SIG-M5 treated with dmso at 0.1 percent for 504 hours (cell line): ENCODE results near the gene TRIM3.
"Not testable (repeated sequence)": the region's sequence is repeated elsewhere in the genome, so short reads cannot be mapped to it uniquely, and the experiment has no call there.

Experiments
- DNase-seq: peaks from one replicate; lab custom pipeline; 2025; ENCODE audit not compliant: unreplicated experiment; lab: John Stamatoyannopoulos, UW

Gene TRIM3

DNA sequence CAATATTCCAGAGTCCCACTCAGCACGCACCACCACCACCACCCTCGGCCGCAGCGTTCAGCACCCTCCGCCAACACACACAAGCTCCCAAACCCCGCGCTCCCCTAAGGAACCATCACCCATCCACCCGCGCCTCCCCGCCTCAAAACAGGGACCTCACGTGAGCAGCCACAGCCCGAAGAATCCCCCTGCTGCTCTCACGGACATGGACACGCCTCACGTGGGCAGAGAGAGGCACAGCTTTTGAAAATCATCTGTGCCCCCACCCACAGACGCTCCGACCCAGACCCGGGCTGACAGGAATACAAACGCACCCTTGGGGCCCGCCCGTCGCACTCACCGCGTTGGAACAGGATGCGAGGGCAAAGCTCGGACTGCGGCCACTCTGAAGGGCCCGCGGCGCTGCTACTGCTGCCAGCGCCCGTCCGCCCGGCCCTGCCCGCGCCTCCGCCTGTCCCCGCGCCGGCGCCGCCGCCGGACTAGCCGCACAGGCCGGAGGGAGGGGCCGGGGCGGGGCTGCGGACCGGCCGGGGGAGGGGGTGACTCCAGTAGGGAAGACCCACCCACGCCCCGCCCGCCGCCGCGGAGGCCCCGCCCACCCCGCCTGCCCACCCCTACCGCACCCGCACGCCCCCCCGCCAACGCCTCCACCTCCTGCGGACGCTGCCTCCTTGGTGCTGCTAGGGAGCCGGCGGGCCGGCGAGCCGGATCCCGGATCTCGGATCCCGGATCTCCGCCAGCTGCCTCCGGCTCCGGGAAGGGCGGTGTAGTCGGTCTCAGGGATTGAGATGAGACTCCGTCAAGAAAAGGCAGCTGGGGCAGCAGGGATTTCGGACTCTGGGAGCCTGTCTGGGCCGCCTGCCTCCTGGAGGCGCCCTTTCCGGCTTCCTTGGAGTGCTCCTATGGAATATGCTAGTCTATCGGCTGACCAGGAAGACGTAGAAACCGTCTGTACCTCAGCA lies at the start of gene TRIM3:
Gene TRIM3, minus strand, starts transcription at position 491 of the 962 bp plus-strand sequence. CDS start 8,246 bp downstream, outside the sequence.
- DNase-seq, result peak; percentile 51

DNA sequence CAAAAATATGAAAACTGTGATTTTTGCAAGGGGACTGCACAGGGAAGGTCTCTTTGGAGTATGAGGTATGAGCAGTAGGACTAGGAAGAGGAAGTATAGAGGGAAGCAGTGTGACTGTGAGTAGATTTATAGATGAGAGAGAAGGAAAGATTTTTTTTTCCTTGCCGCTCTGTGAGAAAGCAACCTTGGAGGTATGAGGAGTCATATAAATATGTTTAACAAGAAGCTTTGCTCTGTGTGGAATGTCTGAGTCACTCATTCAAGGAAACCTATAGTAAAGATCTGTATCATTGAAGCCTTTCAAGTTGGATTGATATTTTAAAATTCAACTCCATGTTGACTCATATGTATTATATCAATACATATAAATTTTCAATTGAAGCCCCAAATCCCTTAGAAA lies 49.5 kb upstream of the TRIM3 start:
- DNase-seq, result no peak

DNA sequence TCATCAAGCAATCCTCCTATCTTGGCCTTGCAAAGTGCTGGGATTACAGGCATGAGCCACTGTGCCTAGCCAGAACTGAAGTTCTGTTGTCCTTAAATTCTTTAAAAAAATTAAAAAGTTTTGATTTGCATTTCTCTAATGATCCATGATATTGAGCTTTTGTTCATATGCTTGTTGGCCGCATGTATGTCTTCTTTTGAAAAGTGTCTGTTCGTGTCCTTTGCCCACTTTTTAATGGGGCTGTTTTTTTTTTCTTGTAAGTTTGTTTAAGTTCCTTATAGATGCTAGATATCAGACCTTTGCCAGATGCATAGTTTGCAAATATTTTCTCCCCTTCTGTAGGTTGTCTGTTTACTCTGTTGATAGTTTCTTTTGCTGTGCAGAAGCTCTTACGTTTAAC lies 48.2 kb upstream of the TRIM3 start:
- not testable (repeated sequence) for DNase-seq

DNA sequence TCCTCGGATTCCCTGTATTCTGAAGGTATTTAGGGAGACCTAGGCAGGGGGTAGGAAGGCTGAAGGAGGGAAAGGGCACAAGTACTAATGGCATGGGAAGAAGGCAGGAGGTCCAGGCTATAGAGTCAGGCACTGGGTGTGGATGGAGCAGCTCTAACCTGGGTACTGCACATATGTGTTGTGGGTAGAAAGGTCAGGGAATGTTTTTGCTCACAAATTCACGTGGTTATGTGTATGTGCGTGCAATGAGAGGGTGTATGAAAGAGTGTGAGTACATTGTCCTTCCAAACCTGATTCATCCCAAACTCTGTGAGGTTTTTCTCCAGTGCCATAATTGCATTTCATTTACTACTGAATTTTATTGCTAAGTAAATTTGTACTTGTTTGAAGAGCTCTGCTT lies 46.5 kb upstream of the TRIM3 start:
- no peak for DNase-seq

DNA sequence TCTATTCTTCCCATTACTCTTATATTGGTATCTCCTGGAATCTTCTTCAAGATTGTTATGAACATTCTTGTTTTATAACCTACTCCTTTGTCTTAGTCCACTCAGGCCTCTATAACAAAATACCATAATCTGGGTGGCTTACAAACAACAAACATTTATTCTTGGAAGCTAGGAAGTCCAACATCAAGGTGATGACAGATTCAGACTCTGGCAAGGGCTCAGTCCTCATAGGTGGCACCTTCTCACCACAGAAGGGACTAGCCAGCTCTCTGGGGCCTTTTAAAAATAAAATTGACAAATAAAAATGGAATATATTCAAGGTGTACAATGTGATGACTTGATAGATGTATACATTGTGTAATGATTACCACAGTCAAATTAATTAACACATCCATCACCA lies 43.1 kb upstream of the TRIM3 start:
- DNase-seq, result no peak

DNA sequence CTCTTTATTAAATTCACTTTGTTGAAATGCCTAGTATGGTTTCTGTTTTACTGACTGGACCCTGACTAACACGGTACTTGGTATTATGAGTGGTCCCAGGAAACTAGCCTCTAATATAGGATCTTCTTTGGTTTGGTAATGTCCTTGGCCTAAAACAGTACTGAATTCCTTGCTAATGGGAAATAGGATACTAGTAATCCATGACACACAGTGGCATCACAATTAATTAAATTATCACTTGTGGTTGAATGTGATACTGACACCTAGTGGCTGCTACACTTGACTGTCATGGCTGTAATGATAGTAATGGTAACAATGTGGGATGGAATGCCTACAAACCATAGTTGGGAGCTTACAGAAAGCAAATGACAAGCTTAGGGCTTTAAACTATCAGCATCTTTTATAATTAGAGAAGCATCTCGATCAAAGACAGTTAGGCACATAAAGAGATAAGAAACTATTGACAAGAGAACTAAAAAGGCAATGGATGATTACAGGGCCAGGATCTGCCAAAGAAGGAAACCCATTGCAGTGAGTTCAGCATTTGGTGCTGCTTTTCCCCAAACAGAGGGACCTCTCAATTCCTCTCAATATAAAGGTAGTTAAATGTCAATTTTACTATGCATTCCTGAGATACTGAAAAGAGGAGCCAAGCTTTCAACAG lies 32.0 kb upstream of the TRIM3 start:
- DNase-seq, result no peak

DNA sequence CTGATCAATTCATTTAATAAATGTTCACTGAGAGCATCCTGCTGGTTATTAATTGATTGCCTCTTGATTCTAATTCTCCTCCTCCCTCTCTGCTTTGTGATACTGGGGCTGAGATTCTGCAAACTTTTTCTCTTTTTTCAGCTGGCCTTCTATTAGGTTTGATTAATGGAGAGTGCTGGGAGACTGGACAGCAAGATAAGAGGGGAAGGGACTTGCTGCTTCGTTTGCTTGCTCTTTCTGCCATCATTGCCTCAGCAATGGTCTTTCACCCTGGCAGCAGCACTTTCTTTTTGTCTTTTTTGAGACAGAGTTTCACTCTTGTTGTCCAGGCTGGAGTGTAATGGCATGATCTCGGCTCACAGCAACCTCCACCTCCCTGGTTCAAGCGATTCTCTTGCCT lies 30.4 kb upstream of the TRIM3 start:
- no peak for DNase-seq

DNA sequence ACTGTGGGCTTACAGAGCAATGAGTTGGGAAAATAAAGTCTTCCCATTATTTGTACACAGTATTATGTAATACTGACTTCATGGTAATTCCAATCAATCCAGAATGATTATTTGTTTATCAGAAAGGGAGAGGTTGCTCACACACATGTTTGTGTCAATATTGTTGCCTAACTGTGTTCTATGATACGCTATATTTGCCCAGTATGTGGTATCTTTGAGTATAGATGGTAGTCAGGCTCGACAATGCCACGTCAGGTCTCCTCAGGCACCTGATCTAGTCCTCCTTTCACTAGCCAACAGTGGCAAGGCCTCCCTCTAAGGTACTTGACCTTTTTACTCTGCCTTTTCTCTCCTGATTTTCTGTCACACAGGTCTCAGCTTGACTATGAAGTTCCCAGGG lies 28.6 kb upstream of the TRIM3 start:
- no peak for DNase-seq

DNA sequence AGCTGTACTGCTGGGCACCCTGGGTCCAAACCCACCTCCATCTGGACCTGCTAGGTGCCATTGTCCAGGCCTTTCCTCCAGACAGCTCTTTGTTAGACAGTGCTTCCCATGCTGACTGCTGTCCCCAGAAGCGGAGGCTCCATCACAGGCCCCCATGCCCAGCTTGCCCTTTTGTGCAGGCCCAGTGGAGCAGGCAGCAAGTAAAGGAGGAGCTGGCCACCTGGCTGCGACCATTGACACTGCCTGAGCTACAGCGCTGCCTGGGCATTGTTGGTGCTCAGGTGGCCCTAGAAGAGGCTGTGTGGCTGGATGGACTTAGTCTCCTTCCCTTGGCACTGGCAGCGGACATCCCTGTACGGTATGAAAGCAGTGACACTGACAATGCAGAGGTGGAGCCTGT lies 24.8 kb upstream of the TRIM3 start:
- no peak for DNase-seq

DNA sequence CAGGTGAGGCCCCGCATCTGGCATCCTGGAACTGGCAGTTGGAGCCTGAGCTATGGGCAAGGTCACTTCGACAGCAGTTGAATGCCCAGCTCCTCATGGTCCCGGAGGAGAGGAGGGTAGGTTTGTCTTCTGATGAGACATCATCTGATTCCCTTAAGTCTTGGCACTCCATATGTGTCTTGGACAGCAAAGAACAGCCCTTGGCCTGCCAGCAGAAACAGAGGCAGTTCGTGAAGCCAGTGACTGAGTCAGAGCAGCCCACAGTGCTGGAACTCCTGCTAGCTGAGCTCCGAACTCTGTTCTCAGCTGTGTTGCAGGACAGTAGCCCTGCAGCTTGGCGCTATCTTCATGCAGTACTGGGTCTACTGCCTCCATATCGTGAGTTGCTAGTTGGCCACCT lies 24.4 kb upstream of the TRIM3 start:
- no peak for DNase-seq

DNA sequence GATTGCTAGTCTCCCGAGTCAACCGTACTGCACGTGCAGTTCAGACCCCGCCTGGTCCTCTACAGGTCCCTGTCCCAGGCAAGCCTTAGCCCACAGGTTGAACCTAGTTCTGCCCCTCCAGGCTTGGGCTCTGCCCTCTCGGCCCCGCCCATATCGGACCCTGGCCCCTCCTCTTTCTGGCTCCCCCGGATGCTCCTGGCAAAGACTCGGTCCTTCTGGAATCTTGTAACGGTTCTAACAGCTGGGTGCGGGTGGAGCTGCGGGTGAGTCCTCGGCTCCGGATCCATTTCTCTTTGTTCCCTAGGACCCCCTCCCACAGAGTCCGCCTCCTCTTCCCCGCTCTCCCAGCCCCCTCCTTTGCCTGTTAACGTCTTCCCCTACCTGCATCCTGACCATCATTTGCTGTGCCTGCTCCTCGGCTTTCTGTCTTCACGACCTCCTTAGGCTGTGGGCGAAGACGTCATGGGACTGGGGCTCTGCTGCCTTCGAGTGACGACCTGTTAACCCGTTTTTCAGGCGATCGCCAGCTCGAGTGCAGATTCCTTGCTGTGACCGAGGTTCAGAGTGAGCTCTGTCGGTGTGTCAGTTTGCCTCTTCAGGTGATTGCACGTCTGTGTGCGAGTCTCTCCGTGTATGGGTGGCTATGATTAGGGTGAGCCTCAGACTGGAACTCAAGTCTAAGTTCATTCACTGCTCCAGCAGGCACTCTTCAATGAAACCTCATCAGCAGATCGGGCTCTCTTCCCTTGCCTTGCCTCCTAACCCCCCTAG lies 23.5 kb upstream of the TRIM3 start, which contains the start of gene DNHD1:
Gene DNHD1, plus strand, starts transcription at position 212 of the 771 bp plus-strand sequence. CDS start 936 bp downstream, outside the sequence.
- DNase-seq, result no peak

DNA sequence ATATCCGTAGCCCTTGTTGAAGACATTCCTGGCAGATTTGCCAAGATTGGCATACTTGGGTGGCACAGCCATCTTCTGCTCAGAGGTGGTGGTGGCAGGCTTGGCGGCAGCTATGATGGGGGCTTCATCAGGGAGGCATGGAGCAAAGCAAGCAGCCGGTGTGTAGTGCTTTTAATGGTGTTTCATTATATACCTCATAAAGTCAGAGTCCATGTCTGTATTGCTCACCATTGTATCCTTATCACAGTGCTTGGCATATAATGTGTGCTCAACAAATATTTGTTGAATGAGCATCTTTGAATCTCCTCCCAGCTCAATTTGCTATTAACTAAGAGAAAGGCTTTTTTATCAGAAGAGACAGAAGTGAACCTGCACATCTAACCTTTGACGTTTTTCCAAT lies 15.6 kb upstream of the TRIM3 start:
- DNase-seq, result no peak

DNA sequence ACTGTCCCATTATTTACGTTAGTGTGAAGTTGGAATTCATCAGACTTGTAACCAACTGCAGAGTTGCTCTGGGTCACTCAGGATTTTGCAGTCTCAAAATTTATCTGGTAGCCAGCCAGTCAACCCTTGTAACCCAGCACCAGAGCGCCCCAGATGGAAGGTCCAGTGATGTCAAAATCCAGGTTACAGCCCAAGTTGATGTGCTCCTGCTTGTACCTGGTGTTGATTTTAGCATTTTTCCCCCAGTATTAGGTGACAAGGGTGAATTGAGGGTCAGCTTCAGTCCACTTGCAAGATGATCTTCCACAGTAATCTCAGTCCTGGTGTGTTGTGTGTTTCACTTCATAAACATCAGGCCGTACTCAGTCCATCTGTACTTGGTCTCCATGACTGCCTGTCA lies 15.1 kb upstream of the TRIM3 start:
- no peak for DNase-seq

DNA sequence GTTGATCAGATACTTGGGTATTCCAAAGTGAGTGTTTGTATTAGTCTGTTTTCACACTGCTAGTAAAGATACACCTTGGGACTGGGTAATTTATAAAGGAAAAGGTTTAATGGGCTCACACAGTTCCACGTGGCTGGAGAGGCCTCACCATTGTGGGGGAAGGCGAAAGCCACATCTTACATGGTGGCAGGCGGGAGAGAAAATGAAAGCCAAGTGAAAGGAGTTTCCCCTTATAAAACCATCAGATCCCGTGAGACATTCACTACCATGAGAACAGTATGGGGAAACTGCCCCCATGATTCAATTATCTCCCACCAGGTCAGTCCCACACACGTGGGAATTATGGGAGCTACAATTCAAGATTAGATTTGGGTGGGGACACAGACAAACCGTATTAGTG lies 14.6 kb upstream of the TRIM3 start:
- no peak for DNase-seq

DNA sequence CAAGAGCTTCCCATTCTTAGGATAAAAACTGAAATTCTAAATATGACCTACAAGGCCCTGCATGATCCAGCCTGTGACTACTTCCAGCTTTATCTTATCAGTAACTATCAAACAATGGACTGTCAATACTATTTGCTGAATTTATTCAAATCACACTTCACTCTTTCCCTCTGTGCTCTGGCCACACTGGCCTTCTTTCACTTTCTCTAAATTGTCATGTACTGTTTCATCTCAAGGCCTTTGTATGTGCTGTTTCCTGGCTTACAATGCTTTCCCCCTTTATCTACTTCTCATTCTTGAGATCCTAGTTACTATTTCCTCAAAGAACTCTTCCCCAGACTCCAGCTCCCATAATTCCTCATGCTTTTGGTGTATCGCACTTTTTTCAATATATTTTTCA lies 13.2 kb upstream of the TRIM3 start:
- no peak for DNase-seq

DNA sequence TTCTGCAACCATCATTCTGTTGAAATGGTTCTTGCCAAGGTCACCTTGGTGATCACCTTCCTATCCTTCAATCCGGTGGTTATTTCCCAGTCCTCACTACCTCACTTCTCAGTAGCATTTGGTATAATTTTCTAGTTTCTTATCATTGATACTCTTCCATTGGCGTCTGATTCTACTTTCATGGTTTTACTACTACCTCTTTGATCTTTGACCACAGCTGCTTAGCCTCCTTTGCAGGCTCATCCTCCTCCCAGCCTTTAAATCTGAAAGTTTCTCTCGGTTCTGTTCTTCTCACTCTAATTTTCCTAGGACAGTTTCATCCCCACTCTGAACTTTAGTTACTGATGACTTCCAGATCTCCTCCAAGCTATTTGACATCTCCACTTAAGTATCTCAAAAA lies 12.5 kb upstream of the TRIM3 start:
- no peak for DNase-seq

DNA sequence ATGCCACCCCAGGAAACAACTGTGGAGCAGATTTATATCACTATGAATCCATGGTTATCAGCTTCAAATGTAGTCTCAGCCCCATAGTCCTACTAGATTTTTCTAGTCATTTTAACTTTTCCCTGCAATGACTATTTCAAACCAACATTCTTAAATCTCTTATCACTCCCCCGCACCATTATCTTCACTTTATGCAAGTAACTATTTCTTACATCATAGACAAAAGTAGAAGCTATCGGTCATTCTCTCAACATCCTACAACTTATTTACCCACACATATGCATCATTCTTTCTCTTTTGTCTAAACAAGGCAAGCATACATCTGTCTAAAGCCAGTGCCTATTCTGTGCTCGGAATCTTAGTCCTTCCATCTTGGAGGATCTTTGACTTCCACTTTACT lies 11.9 kb upstream of the TRIM3 start:
- no peak for DNase-seq

DNA sequence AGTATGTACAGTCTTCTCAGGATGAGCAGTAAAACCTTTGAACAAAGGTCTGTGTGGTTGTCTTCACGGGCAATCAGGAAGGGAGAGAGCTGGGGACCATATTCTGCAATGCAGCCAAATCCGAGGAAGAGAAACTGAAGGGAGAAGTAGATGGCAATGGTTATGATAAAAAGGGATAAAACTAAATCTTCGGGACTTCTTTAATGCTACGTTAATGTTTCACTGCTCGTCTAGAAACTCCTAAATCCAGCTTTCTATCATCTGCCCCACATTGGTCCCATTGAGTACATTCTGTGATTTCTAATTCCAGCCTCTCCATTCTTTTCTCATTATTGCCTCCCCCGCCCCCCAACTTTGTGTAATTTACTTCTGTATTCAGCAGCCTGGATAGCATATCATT lies 9.3 kb upstream of the TRIM3 start:
- DNase-seq, result no peak

DNA sequence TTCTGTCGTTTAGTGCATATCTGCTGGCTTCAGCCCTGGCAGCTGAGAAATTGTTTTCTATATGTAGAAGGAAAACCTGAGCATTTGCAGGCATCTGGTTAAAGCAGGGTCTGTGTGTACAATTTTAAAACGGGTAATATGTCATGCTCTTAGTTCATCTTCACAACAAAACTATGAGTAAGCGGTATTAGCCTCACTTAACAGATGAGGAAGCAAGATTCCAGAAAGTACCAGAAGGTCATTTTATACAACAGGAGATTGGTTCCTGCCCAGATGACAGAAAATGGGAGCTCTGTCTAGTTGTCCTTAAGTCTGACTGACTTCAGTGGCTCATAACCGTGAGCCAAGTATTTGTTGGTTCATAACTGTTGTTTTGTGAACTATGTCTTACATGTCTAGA lies 8.7 kb upstream of the TRIM3 start:
- no peak for DNase-seq

DNA sequence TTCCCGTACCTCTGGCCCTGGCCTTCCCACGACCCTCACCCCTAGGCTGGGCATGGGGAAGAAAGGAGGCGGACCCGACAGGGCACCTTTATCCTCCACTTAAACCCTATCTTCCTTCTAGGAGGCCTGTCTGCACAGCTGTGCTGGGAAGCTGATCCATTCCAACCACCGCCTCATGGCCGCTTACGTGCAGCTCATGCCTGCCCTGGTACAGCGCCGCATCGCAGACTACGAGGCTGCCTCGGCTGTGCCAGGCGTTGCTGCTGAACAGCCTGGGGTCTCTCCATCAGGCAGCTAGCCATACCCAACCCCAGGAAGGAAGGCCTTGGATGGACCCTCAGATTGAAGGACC lies 8.2 kb upstream of the TRIM3 start:
- DNase-seq, result no peak

DNA sequence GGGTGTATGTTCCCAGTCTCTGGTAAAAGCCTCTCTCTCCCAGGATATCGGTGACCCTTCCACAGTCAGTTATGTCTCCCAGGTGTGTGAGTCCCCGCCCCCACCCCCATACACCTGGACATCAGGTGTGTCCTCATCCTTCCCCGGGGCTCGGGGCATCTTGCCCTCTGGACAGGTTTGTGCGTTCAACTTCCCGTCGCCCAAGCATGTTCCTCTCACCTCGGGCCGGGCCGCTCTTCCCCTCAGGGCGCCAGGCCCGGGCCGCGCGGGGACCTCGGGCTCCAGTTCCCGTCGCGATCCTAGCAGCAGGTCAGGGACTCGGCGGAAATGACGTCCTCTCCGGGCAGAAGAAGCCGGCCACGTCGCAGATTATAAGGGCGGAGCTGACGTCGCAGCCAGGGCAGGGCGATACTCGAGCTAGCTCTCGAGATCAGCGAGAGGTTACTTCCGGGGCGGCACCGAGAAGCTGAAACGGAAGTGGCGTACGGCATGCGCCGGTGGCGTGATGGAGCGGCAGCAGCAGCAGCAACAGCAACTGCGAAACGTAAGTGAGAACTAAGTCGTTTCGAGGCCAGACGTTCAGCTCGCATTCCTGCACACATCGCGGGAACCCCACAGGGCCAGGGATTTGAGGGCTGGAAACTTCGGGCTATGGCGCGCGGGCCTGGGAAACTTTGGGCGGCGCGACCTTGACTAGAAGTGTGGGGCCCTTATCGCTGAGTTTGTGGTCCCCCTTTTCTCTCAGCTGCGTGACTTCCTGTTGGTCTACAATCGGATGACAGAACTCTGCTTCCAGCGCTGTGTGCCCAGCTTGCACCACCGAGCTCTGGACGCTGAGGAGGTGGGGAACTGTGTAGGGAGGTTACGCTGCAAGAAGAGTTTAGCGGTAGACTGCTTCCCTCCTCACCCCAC lies 7.5 kb upstream of the TRIM3 start, which contains the start of the genes ARFIP2 and TIMM10B:
Gene ARFIP2, minus strand, starts transcription at position 320 of the 912 bp plus-strand sequence. CDS start 910 bp downstream, outside the sequence.
Gene TIMM10B, plus strand, starts transcription at position 490 of the 912 bp plus-strand sequence. Its CDS starts 16 bp downstream, at position 506.
- peak; percentile 95 for DNase-seq
